Amygdala (tissue), 56 donors: ENCODE results near the gene CNTN5.

ENCODE experiments used
- DNase-seq, 56 donors: peaks; one replicate each; lab custom pipeline; 2025; lab: John Stamatoyannopoulos, UW

CNTN5 gene

GRCh38 chr11:99841885-99842284 is 821.1 kb downstream of the CNTN5 start:
- DNase-seq: no peak

DNA sequence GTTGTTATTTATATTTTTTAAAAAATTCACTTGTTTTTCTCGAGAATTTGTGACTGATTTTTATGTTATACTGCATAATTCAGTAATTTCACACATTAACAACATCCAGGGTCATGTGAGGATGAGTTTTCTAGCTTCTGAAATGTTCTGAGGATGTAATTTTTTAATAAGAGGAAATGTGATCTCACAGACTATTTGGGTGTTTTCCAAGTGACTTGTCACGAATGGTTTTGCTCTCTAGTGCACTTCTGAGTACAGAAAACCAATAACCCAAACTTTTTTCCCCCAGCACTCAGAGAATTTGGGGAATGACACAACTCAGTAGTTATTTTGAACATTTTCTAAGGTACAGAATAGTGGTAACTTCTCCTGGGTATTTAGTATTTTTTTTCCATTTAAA is 845.2 kb downstream of the CNTN5 start:
- no peak for DNase-seq

GRCh38 chr11:99881610-99882009 is 860.9 kb downstream of the CNTN5 start:
- no peak for DNase-seq

- no peak for DNase-seq
These were observed 864.0 kb downstream of the CNTN5 start for GRCh38 chr11:99884750-99885149.

- DNase-seq: no peak
These were observed 866.7 kb downstream of the CNTN5 start for GRCh38 chr11:99887481-99887880.

DNA sequence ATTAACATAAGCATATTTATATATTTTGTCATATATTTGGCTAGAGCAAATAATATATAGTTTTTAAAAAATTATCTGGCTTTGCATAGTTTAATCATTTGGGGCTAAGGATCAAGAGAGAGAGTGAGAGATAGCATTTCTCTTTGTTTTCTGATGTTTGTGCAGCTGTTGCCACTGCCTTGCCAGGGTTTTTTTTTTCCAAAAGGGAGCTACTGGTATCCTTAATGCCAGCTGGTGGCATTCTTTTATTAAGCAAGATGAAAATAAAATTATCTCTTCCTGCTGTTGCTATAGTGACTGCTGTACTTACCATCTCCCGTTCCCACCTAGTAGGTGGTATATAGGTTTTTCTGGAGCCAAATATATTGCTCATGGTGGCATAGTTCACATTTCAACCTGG is 873.1 kb downstream of the CNTN5 start:
- no peak for DNase-seq

DNA sequence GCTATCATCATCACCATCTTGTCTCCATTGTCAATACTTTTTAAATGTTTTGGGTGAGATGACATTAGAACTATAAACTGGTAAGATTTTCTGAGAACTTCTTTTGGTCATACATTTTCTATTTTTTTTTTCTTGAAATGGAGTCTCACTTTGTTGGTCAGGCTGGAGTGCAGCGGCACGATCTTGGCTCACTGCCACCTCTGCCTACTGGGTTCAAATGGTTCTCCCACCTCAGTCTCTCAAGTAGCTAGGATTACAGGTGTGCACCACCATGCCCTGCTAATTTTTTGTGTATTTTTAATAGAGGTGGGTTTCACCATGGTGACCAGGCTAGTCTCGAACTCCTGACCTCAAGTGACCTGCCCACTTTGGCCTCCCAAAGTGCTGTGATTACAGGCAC is 880.4 kb downstream of the CNTN5 start:
- DNase-seq: no peak

DNA sequence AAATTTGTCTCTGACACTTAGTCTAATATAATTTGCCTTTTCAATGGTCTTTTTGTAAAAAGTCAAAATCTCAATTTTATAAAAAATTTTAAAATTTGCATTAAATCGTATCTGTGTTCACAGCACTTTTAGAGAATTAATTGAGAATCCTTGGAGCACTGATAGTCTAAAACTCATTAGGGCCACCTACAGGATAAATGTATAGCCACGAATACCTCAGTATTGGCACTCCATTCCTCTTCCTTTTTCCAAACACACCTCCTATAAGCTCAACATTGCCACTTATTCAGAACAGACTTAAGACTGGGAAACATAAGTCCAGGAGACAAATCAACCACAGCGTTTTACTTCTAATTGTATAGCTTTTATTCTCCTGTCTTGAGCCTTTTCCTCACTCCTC is 890.4 kb downstream of the CNTN5 start:
- DNase-seq: no peak

GRCh38 chr11:99916078-99916477 is 895.3 kb downstream of the CNTN5 start:
- DNase-seq: no peak

DNA sequence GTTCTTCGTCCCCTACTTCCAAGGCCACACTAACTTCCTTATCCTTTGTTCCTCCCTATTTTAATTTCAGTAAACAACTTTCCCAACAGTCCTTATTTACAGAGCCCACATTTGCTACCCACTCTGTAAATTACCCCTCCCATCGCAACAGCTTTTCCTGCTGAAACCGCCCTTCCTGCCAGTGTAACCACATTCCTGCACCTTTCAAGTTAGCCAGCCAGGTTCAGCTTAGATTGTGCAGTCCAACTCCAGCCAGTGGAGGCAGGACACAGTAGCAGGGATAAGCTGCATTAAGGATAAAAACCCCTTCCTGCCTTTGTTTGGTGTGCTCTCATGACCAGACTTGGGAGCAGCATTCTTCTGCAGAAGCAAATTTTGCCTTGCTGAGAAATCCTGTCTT is 898.0 kb downstream of the CNTN5 start:
- DNase-seq: no peak

DNA sequence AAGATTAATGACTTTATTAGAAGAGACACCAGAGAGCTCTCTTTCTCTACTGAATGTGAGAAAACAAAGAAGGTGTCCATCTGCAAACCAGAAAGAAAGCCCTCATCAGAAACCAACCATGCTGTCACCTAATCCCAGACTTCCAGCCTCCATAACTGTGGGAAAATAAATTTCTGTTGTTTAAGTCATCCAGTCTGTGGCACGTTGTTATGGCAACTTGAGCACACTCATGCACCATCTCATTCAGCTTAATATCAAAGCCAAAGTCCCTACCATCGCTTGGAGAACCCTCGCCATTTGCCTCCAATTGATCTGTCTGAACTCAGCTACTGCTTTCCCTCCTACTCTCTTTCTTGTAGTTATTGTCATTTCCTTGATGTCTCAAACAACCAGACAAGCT is 900.2 kb downstream of the CNTN5 start:
- DNase-seq: no peak

DNA sequence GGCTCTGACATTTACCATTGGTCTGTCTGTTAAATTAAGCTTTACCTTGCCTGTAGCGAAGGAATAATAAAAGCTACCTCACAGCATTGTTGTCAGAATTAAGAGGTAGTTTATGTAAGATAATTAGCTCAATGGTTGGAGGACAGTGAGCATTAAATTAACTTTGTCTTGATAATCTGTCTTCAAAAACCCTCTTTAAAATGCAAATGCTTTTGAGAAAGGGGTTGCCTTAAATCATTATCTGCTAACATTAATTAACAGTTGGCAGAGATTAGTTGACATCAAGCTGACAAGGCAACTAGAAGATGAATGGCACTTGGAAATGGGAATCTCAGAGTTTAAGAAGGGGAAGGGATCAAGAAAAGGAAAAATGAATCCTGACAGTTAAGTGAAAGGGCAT is 905.2 kb downstream of the CNTN5 start:
- DNase-seq: no peak

DNA sequence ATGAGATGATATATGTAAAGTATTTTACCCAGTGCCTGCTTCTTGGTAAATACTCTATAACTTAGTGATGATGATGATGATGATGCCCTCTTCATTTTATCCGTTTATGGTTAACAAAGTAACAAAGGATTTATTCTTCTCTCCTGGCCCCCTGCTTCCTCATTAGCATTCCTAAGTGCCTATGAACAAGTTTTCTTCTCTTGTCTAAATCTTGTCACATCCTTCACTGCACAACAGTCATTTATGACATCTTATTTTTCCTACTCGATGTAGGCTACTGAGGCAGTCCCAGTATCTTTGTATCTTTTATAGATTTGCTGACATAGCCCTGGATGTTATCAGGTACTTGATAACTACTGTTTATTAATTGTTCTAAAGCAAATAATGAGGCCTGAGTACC is 911.9 kb downstream of the CNTN5 start:
- no peak for DNase-seq

DNA sequence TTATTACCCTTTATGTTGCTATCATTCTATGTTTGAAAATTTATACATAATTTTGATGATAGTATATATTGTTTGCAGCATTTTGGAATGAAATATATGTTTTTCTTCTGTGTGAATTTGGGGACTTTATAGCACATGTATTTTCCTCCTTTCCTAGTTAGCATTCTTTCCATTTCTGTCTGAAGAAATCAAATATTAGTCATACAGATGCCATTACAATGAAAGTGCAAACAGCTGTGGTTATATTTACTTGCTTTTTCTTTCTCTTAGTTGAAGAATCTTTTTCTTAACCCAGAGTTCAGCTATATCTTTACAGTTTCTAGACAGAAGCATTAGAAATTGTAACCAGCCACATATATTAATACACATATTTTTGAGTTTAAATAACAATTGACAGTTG is 913.3 kb downstream of the CNTN5 start:
- DNase-seq: no peak

DNA sequence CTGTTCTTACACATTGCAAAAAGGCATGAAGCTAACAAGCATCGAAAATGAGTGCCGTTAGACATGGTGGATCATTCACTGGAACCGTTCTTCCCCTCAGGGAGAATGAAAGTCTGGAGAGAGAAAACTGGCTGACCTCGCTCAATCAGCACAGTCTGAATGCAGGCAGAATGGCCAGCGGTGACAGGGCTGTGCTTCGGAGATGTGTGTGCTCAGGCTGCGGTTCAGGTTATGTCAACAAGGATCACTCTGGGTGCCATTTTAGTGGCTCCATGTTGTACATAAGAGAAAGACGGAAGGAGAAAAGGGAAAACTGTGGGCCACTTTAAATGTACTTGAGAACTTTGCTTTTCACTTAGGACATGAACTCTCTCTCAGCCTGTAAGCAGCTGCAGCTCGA is 916.6 kb downstream of the CNTN5 start:
- no peak for DNase-seq

- DNase-seq: no peak
These were observed 932.1 kb downstream of the CNTN5 start for GRCh38 chr11:99952816-99953215.

- DNase-seq: no peak
These were observed 939.8 kb downstream of the CNTN5 start for GRCh38 chr11:99960536-99960935.

DNA sequence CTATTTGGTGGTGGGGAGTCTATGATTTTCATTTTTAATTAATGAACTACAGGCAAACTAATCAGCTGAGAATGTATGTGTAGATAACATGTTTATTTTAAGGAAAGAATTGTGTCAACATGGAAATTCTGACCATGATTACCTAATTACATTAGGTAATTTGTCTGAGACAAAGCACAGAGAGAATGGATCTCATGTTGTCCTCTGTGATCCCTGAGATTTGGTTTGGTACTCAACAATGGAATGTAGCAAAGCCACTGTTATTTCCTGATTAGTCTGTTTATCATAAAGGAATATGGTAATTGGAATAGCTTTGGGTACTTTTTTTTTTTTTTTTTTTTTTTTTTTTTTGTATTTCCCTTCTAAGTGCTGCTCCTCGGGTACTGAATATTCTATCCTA is 947.6 kb downstream of the CNTN5 start:
- DNase-seq: no peak

DNA sequence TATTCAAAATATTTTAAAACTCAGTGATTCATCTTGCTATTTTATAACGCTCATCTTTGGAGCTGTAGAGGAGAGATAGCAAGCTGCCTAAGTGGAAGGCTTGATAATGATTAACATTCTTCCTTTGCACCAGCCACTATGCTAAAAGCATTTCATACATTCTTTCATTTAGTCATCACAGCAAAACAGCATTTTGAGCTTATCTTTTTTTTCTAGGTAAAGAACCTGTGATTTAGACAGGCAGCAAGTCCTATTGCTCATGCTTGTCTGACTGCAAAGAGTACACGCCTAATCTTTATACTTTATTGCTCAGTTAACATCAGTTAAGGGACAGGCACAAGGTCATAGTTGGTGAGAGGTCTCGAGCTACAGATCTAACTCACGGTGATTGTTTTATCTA is 953.2 kb downstream of the CNTN5 start:
- no peak for DNase-seq

DNA sequence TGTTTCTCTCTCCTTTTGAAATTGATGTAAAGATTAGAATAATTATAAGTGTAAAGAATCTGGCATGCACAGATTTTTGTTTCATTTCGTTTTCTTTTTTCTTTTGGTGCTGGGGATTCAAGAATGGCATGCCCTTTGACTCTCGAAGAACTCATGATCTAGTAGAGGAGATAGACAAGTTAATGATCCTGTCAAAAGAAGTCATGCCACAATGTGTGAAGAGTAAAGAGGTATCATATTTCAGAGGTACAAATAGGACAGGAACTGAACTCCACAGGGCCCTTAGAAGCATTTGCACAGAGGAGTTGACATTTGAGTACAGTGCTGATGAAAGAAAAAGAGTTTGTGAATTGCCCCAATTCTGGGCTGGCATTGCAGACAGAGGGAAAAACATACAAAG is 958.3 kb downstream of the CNTN5 start:
- DNase-seq: no peak

DNA sequence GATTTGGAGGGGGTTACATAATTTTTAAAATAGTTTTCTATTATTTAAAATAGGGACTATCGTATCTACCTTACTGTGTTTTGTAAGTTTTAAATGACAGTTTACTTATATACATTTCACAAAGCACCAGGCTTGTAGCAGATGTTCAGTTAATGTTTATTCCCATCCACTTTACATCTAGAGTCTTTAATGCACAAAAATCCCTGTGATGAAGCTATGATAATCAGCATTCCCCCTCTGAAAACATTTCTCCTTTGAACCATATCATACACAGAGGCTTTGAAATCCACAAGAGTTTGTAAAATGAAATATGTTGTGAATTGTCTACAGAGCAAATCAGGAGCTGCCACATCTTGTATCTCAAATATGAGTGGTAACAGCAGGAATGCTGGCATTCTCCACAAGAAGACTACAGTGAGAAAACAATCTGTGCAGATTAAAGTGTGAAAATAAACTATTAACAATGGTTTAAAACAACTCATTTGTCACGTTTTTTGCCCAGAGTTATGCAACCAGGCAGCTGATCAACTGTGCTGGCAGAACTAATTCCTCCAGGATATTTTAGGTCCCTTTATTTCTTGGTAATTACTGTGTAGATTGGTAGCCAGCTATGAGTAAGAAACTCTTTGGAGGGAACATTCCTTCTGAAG is 967.2 kb downstream of the CNTN5 start:
- no peak for DNase-seq

DNA sequence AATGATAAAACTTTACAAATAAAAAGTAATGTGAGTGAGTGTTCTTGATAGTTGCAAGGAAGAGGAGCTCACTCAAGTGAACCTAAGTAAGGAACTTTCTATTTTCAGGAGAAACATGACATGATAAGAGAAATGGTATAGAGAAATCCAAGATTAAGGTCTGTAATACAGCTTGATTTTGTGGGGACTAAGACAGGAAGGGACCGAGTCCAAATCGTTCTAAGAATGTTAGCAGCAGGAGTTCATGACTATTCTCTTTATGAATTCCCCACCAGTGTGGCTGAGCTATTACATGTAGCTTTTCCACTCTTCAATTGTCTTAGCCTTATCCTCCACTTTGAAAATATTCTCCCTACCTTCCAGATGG is 967.7 kb downstream of the CNTN5 start:
- DNase-seq: no peak

GRCh38 chr11:100003985-100004384 is 983.2 kb downstream of the CNTN5 start:
- no peak for DNase-seq
